Duodenal mucosa (tissue), 2 donors: Measurements from ENCODE around the gene SLC46A2.

Experiments
- H3K27ac ChIP-seq: one replicate; pipeline ENCODE4 v1.7.0; 2013; ENCODE audit warnings: low read depth, low read length
- H3K27me3 ChIP-seq, 2 donors: one replicate each; pipeline ENCODE4 v1.7.0; 2013; ENCODE audit warnings: low read length in 2 of 2, control low read depth in 1 of 2; ENCODE audit not compliant: insufficient read depth in 2 of 2, control insufficient read depth in 1 of 2
- H3K36me3 ChIP-seq, 2 donors: one replicate each; pipeline ENCODE4 v1.7.0; 2013; ENCODE audit warnings: low read length in 2 of 2, control low read depth in 1 of 2; ENCODE audit not compliant: insufficient read depth in 2 of 2, control insufficient read depth in 1 of 2
- H3K4me1 ChIP-seq, 2 donors: one replicate each; pipeline ENCODE4 v1.7.0; 2013; ENCODE audit warnings: low read length in 2 of 2, control low read depth in 1 of 2; ENCODE audit not compliant: insufficient read depth in 2 of 2, control insufficient read depth in 1 of 2
- H3K4me3 ChIP-seq, 2 donors: one replicate each; pipeline ENCODE4 v1.7.0; 2013; ENCODE audit warnings: low read length in 2 of 2, low read depth in 1 of 2
- H3K9ac ChIP-seq, 2 donors: one replicate each; pipeline ENCODE4 v1.7.0; 2013; ENCODE audit warnings: low read length in 2 of 2, low read depth in 1 of 2
- H3K9me3 ChIP-seq, 2 donors: one replicate each; pipeline ENCODE4 v1.7.0; 2013; ENCODE audit warnings: low read length in 2 of 2, control low read depth in 1 of 2; ENCODE audit not compliant: control insufficient read depth in 1 of 2

The SLC46A2 gene

GRCh38 chr9:112887381-112887780 is 3.3 kb downstream of the SLC46A2 start:
- Histone ChIP-seq H3K27ac (no peak overlapping the region), H3K27me3 (peaks cover 18 to 23% of the 10 kb centered on the region in 2 donors), H3K9me3 (no peaks in the 10 kb centered on the region), H3K4me3 (no peak overlapping the region), H3K36me3 (no peaks in the 10 kb centered on the region), H3K4me1 (peaks cover 0 to 7% of the 10 kb centered on the region in 2 donors), H3K9ac (no peak overlapping the region)

GRCh38 chr9:112886351-112886750 is 4.3 kb downstream of the SLC46A2 start:
- H3K4me1 ChIP-seq = peaks cover 0 to 7% of the 10 kb centered on the region in 2 donors

GRCh38 chr9:112885324-112885723 is 5.4 kb downstream of the SLC46A2 start:
- H3K27ac ChIP-seq = no peak overlapping the region
- H3K4me1 ChIP-seq = peaks cover 0 to 2% of the 10 kb centered on the region in 2 donors
- no peaks in the 10 kb centered on the region for H3K9me3 ChIP-seq
- no peak overlapping the region for H3K9ac ChIP-seq
- peaks cover 5 to 12% of the 10 kb centered on the region in 2 donors for H3K27me3 ChIP-seq
- no peak overlapping the region for H3K4me3 ChIP-seq
- peaks cover 0 to 5% of the 10 kb centered on the region in 2 donors for H3K36me3 ChIP-seq

More at GRCh38 chr9:112886351-112886750, 4.3 kb downstream of the SLC46A2 start:
- Histone ChIP-seq H3K4me3 (no peak overlapping the region), H3K9me3 (no peaks in the 10 kb centered on the region), H3K27me3 (peaks cover 13 to 21% of the 10 kb centered on the region in 2 donors), H3K9ac (no peak overlapping the region), H3K36me3 (peaks cover 0 to under 1% of the 10 kb centered on the region in 2 donors), H3K27ac (no peak overlapping the region)

DNA sequence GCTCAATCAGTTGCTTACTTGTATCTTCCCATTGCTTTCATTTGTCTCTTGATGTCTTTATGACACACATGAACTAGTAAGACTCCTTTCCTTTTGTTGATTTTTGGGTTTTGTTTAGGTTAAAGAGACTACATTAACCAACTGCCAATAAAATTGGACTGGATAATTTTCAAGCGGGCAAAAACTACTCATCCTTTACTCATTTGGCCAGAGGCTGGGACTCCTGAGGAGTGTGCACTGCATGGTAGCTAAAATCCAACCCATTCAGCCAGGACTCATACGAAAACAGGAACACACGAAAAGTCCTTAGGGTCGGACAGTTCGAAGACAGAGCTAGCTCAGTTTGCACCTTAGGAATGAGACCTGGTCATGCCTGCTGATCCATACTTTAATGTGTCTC is 6.0 kb downstream of the SLC46A2 start:
- no peak overlapping the region for H3K27ac ChIP-seq
- peaks cover 0 to 6% of the 10 kb centered on the region in 2 donors for H3K36me3 ChIP-seq
- no peak overlapping the region for H3K9ac ChIP-seq
- H3K4me3 ChIP-seq = no peak overlapping the region
- no peaks in the 10 kb centered on the region for H3K9me3 ChIP-seq
- no peaks in the 10 kb centered on the region for H3K4me1 ChIP-seq
- peaks cover 0 to 6% of the 10 kb centered on the region in 2 donors for H3K27me3 ChIP-seq

GRCh38 chr9:112884101-112884500 is 6.6 kb downstream of the SLC46A2 start:
- Histone ChIP-seq H3K9me3 (no peaks in the 10 kb centered on the region), H3K36me3 (peaks cover 0 to 6% of the 10 kb centered on the region in 2 donors), H3K9ac (no peak overlapping the region)

DNA sequence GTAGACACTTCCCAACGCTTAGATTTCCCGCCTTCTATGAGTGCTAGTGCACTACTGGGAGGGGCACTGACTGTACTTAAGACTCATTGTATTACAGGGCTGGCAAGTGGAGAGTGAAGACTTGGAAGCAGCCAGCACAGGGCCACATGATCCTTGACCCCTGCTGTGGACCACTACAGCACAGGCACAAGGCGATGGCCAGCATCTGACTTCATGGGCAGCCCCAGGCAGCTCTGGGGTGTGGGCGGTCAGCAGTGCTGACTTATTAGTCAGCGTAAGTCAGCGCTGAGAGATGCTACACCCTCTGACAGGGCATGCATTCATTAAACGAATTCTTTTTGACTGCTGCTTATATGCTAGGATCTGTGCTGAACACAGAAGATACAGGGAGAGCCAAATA is 9.3 kb downstream of the SLC46A2 start:
- no peaks in the 10 kb centered on the region for H3K27me3 ChIP-seq
- H3K36me3 ChIP-seq = peaks cover 2 to 12% of the 10 kb centered on the region in 2 donors
- no peak overlapping the region for H3K27ac ChIP-seq
- no peaks in the 10 kb centered on the region for H3K4me1 ChIP-seq
- no peak overlapping the region for H3K9ac ChIP-seq
- H3K9me3 ChIP-seq = no peaks in the 10 kb centered on the region
- H3K4me3 ChIP-seq = no peak overlapping the region

More at GRCh38 chr9:112884101-112884500, 6.6 kb downstream of the SLC46A2 start:
- Histone ChIP-seq H3K27ac (no peak overlapping the region), H3K27me3 (peaks cover 0 to under 1% of the 10 kb centered on the region in 2 donors), H3K4me1 (no peaks in the 10 kb centered on the region), H3K4me3 (no peak overlapping the region)

GRCh38 chr9:112880650-112881049 is 10.0 kb downstream of the SLC46A2 start:
- no peak overlapping the region for H3K9ac ChIP-seq
- H3K4me1 ChIP-seq = no peaks in the 10 kb centered on the region
- H3K27ac ChIP-seq = no peak overlapping the region
- H3K36me3 ChIP-seq = peaks cover 2 to 12% of the 10 kb centered on the region in 2 donors
- H3K4me3 ChIP-seq = no peak overlapping the region
- H3K9me3 ChIP-seq = no peaks in the 10 kb centered on the region
- no peaks in the 10 kb centered on the region for H3K27me3 ChIP-seq

DNA sequence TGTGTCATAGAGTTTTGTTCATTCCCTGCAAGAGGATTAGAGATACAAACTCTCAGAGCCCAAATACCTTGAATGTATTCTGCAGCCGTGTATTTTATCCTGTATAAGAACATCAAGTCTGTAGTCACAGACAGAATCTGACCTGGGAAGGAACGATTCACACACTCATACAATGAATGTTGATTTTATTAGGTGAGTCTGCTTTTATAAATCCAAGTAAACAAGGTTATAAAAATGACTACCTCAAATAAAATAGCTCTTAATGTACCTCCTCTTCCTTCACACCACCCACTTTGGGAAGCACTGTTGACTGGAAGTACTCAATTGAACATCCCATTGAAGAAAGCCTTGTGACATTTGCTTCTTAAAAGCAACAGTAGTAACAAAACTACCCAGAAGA is 11.9 kb downstream of the SLC46A2 start:
- H3K27ac ChIP-seq = no peak overlapping the region
- no peaks in the 10 kb centered on the region for H3K27me3 ChIP-seq
- H3K4me3 ChIP-seq = no peak overlapping the region
- no peaks in the 10 kb centered on the region for H3K4me1 ChIP-seq
- H3K9ac ChIP-seq = no peak overlapping the region
- peaks cover 2 to 12% of the 10 kb centered on the region in 2 donors for H3K36me3 ChIP-seq
- H3K9me3 ChIP-seq = no peaks in the 10 kb centered on the region

DNA sequence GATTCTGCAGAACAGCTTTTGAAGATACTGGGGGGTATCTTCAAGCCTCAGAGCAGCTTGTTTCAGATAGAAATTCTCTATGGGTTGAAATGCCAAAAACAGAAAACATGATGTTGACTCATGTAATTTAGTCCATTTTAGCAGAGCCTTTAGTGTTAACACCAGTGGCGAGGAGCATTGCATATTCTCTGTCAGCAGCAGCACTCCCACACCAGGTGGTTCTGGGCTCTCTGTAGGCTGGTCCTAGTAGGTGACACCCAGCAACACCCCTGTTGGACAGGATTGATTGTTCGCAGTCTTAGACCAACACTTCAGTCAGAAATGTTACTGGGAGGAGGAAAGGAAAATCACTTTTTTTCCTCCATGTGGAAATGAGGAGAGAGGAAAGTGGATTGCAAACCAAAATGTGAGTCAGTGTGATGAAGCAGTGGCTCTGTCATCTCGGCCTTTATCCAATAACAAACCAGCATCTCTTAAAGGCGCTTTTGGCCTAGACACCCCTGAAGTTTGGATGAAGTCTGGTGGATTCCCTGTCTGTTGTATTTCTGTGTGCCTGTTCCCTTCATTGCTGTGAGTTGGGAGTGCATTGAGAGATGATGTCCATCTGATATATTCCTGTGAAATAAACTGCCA is 16.8 kb downstream of the SLC46A2 start:
- no peaks in the 10 kb centered on the region for H3K9me3 ChIP-seq
- H3K27me3 ChIP-seq = no peaks in the 10 kb centered on the region
- no peak overlapping the region for H3K9ac ChIP-seq
- no peaks in the 10 kb centered on the region for H3K4me1 ChIP-seq
- H3K36me3 ChIP-seq = peaks cover 2 to 25% of the 10 kb centered on the region in 2 donors
- H3K4me3 ChIP-seq = no peak overlapping the region
- H3K27ac ChIP-seq = no peak overlapping the region

GRCh38 chr9:112872019-112872418 is 18.7 kb downstream of the SLC46A2 start:
- peaks cover under 1 to 30% of the 10 kb centered on the region in 2 donors for H3K36me3 ChIP-seq

More at GRCh38 chr9:112872019-112872418, 18.7 kb downstream of the SLC46A2 start:
- no peak overlapping the region for H3K9ac ChIP-seq
- H3K9me3 ChIP-seq = no peaks in the 10 kb centered on the region
- no peak overlapping the region for H3K4me3 ChIP-seq
- H3K4me1 ChIP-seq = peaks cover 9 to 10% of the 10 kb centered on the region in 2 donors
- no peaks in the 10 kb centered on the region for H3K27me3 ChIP-seq
- no peak overlapping the region for H3K27ac ChIP-seq
